HG02981 (cell line): ENCODE measurements around the gene FARP1.

ENCODE experiments used
- ATAC-seq: cut with Tn5 transposase; IDR thresholded peaks from one replicate; pipeline ENCODE4 v1.9.1; 2021; ENCODE audit warnings: mild to moderate bottlenecking, moderate library complexity; ENCODE audit not compliant: unreplicated experiment

The FARP1 gene

GRCh38 chr13:98488736-98489135, 345.8 kb downstream of the FARP1 start:
- peak; percentile 38 for ATAC-seq

- ATAC-seq, result no peak
Observed at GRCh38 chr13:98489446-98490194, 346.7 kb downstream of the FARP1 start.

- no peak for ATAC-seq
Observed at GRCh38 chr13:98490195-98490836, 347.4 kb downstream of the FARP1 start.

- no peak for ATAC-seq
Observed at GRCh38 chr13:98490866-98491265, 348.0 kb downstream of the FARP1 start.

- no peak for ATAC-seq
Observed at GRCh38 chr13:98492335-98493041, 349.6 kb downstream of the FARP1 start.

GRCh38 chr13:98493042-98493712, 350.3 kb downstream of the FARP1 start:
- no peak for ATAC-seq

GRCh38 chr13:98494769-98495168, 351.9 kb downstream of the FARP1 start:
- ATAC-seq, result no peak

GRCh38 chr13:98495627-98496478, 353.0 kb downstream of the FARP1 start:
- ATAC-seq, result no peak

GRCh38 chr13:98496479-98496791, 353.5 kb downstream of the FARP1 start:
- no peak for ATAC-seq

GRCh38 chr13:98496966-98497365, 354.1 kb downstream of the FARP1 start:
- no peak for ATAC-seq

- ATAC-seq, result peak; percentile 59
Observed at GRCh38 chr13:98500963-98501421, 358.1 kb downstream of the FARP1 start.

GRCh38 chr13:98503175-98504028, 360.5 kb downstream of the FARP1 start:
- no peak for ATAC-seq

- ATAC-seq, result no peak
Observed at GRCh38 chr13:98504029-98504351, 361.1 kb downstream of the FARP1 start.

- peak; percentile 46 for ATAC-seq
Observed at GRCh38 chr13:98504371-98504963, 361.6 kb downstream of the FARP1 start.
